WTC11 (cell line): ENCODE measurements around the gene EZR. TPM values are rescaled to one million over a fixed set of nuclear protein-coding genes. Genes with fewer than 3 reads are reported as not detected.
A peak's percentile ranks its signal among the peaks of the same experiment; 100 is the strongest.

Experiments used
- ATAC-seq: fragments of 200-7000 bp; cut with Tn5 transposase; 2 replicates; pipeline ENCODE4 v1.10.0; 2021; ENCODE audit warnings: mild to moderate bottlenecking, moderate library complexity
- CTCF ChIA-PET: fragments of 300-600 bp; sonication (Branson Sonifier 250); formaldehyde crosslinking; loops from one replicate; lab custom pipeline; 2021; ENCODE audit warnings: antibody characterized with exemption; lab: Charles Lee
- POLR2A ChIA-PET: fragments of 350-600 bp; sonication (Branson Sonifier 250); formaldehyde crosslinking; loops from one replicate; lab custom pipeline; 2021; ENCODE audit warnings: antibody characterized with exemption; lab: Charles Lee
- DNase-seq: peaks from one replicate; pipeline ENCODE4 v3.0.0; 2021; ENCODE audit warnings: low spot score
- H3K27ac Mint-ChIP-seq: 2 replicates; pipeline ENCODE4 v1.8.0; 2021; ENCODE audit warnings: mixed read lengths
- H3K27me3 Mint-ChIP-seq: 2 replicates; pipeline ENCODE4 v1.8.0; 2021; ENCODE audit warnings: low read depth, mild to moderate bottlenecking, moderate library complexity, mixed read lengths
- H3K36me3 Mint-ChIP-seq: 2 replicates; pipeline ENCODE4 v1.8.0; 2021; ENCODE audit warnings: mixed read lengths
- H3K4me1 Mint-ChIP-seq: 2 replicates; pipeline ENCODE4 v1.8.0; 2022; ENCODE audit warnings: mixed read lengths
- H3K4me3 Mint-ChIP-seq: 2 replicates; pipeline ENCODE4 v1.8.0; 2021; ENCODE audit warnings: mild to moderate bottlenecking, moderate library complexity, mixed read lengths
- H3K9me3 Mint-ChIP-seq: 2 replicates; pipeline ENCODE4 v1.8.0; 2021; ENCODE audit warnings: mixed read lengths
- CBFB ChIP-seq: sonication (generic); formaldehyde crosslinking; IDR thresholded peaks from 2 replicates; pipeline ENCODE4 v1.8.1; 2022; ENCODE audit warnings: mild to moderate bottlenecking, low read depth, missing genetic modification reagents
- CREM ChIP-seq: sonication (generic); formaldehyde crosslinking; IDR thresholded peaks from 2 replicates; pipeline ENCODE4 v1.8.1; 2022; ENCODE audit warnings: mild to moderate bottlenecking, missing genetic modification reagents, moderate library complexity
- CTCF ChIP-seq: fragments of 200-600 bp; IDR thresholded peaks from 2 replicates; pipeline ENCODE4 v1.8.0; 2022; ENCODE audit warnings: antibody characterized with exemption
- ERG ChIP-seq: fragments of 250-450 bp; sonication (Bioruptor Pico); IDR thresholded peaks from 2 replicates; pipeline ENCODE4 v1.8.0; 2021; ENCODE audit warnings: mild to moderate bottlenecking
- FOXP4 ChIP-seq: sonication (generic); formaldehyde crosslinking; IDR thresholded peaks from 2 replicates; pipeline ENCODE4 v1.8.0; 2022; ENCODE audit warnings: mild to moderate bottlenecking, missing genetic modification reagents
- HMGA2 ChIP-seq: fragments of 250-450 bp; sonication (Bioruptor Pico); IDR thresholded peaks from 2 replicates; pipeline ENCODE4 v1.4.0; 2021; ENCODE audit warnings: mild to moderate bottlenecking, moderate library complexity
- IRF1 ChIP-seq: sonication (generic); formaldehyde crosslinking; IDR thresholded peaks from 2 replicates; pipeline ENCODE4 v1.8.0; 2023; ENCODE audit warnings: missing genetic modification reagents
- MXD4 ChIP-seq: fragments of 250-450 bp; sonication (Bioruptor Pico); IDR thresholded peaks from 2 replicates; pipeline ENCODE4 v1.8.0; 2021; ENCODE audit warnings: mild to moderate bottlenecking, moderate library complexity, borderline replicate concordance
- PRDM15 ChIP-seq: sonication (generic); formaldehyde crosslinking; IDR thresholded peaks from 2 replicates; pipeline ENCODE4 v1.8.0; 2022; ENCODE audit warnings: missing genetic modification reagents
- PREB ChIP-seq: sonication (generic); formaldehyde crosslinking; IDR thresholded peaks from 2 replicates; pipeline ENCODE4 v1.8.1; 2022; ENCODE audit warnings: mild to moderate bottlenecking, missing genetic modification reagents, moderate library complexity, borderline replicate concordance
- RELA ChIP-seq: sonication (generic); formaldehyde crosslinking; IDR thresholded peaks from 2 replicates; pipeline ENCODE4 v1.8.1; 2022; ENCODE audit warnings: missing genetic modification reagents, mild to moderate bottlenecking, borderline replicate concordance
- TCF7 ChIP-seq: sonication (generic); formaldehyde crosslinking; IDR thresholded peaks from 2 replicates; pipeline ENCODE4 v1.8.0; 2022; ENCODE audit warnings: mild to moderate bottlenecking, low read depth, missing genetic modification reagents, moderate library complexity
- ZNF219 ChIP-seq: sonication (generic); formaldehyde crosslinking; IDR thresholded peaks from 2 replicates; pipeline ENCODE4 v1.8.0; 2023; ENCODE audit warnings: missing genetic modification reagents, mild to moderate bottlenecking, borderline replicate concordance
- ZNF532 ChIP-seq: fragments of 250-450 bp; sonication (Bioruptor Pico); IDR thresholded peaks from 2 replicates; pipeline ENCODE4 v1.9.0; 2021; ENCODE audit warnings: mild to moderate bottlenecking, borderline replicate concordance
- ZSCAN18 ChIP-seq: fragments of 250-450 bp; sonication (Bioruptor Pico); IDR thresholded peaks from 2 replicates; pipeline ENCODE4 v2.1.2; 2022; ENCODE audit warnings: mild to moderate bottlenecking, moderate library complexity
- total RNA-seq: library from RNA; stranded (reverse); gene quantifications from 3 replicates; pipeline ENCODE4 v1.2.3, GENCODE V29; 2021

The EZR gene
- total RNA-seq, 1 experiment from 2014 or later, result 215 TPM

- ATAC-seq (no peak), DNase-seq (no peak)
- TF ChIP-seq ERG, result no peak
- TF ChIP-seq RELA, result no peak
- no peak for TF ChIP-seq CREM
- no peak for TF ChIP-seq TCF7 (CRISPR knock-in tag)
- no peak for TF ChIP-seq PRDM15
- TF ChIP-seq PREB (CRISPR knock-in tag), result no peak
- no peak for TF ChIP-seq ZSCAN18 (CRISPR knock-in tag)
- TF ChIP-seq CBFB (CRISPR knock-in tag), result no peak
- TF ChIP-seq CTCF, result no peak
- TF ChIP-seq ZNF219 (CRISPR knock-in tag), result no peak
- no peak for TF ChIP-seq ZNF532 (CRISPR knock-in tag)
- no peak for TF ChIP-seq IRF1 (CRISPR knock-in tag)
- no peak for TF ChIP-seq MXD4 (CRISPR knock-in tag)
- TF ChIP-seq FOXP4 (CRISPR knock-in tag), result no peak
- TF ChIP-seq HMGA2 (CRISPR knock-in tag), result no peak
- Mint-ChIP-seq H3K9me3 (no peaks in the 10 kb centered on the region), H3K4me1 (peaks cover 7% of the 10 kb centered on the region), H3K36me3 (peaks cover 72% of the 10 kb centered on the region), H3K27ac (peak overlapping the region; percentile 19), H3K4me3 (no peak overlapping the region), H3K27me3 (no peaks in the 10 kb centered on the region)
- ChIA-PET CTCF (interaction anchor here (1.2 to 2.8 kb wide), 3 partner anchors 14 to 204 kb away, joined by 3 to 9 read pairs (median 5); no protein-coding TSS in a partner anchor), POLR2A (no interaction called here)
Observed at GRCh38 chr6:158766621-158767455, 52.3 kb downstream of the EZR start.
